GM12864 (cell line): Measurements from ENCODE around the gene PFDN1.

ENCODE experiments used
- DNase-seq: peaks from one replicate; pipeline ENCODE4 v3.0.0-alpha.2; 2011; ENCODE audit warnings: low read depth
- H3K4me3 ChIP-seq: 2 replicates; pipeline ENCODE4 v1.5.1; 2011; ENCODE audit warnings: mild to moderate bottlenecking, low read depth, low read length, control low read depth
- TF ChIP-seq, protein P1 (sequence below): IDR thresholded peaks from 2 replicates; pipeline ENCODE4 v1.5.1; 2011; ENCODE audit warnings: low read depth, mild to moderate bottlenecking, moderate library complexity, low read length, control low read depth, inconsistent platforms; ENCODE audit errors: missing control alignments

Gene PFDN1

DNA sequence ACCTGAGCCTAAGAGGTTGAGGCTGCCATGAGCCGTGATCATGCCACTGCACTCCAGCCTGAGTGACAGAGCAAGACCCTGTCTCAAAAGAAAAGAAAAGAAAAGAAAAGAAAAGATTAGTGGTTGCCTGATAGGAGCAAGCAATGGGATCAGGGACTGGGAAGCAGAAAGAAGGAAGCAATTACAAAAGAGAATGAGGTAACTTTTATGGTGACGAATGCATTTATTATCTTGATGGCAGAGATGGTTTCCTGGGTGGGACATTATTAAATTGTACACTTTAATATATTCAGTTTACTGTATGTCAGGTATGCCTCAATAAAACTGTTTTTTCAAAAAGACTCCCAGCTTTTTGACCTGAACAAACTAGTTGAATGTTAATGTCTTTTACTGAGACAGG lies 7.5 kb upstream of the PFDN1 start:
- H3K4me3 ChIP-seq = no peak overlapping the region
- TF ChIP-seq, protein P1, sequence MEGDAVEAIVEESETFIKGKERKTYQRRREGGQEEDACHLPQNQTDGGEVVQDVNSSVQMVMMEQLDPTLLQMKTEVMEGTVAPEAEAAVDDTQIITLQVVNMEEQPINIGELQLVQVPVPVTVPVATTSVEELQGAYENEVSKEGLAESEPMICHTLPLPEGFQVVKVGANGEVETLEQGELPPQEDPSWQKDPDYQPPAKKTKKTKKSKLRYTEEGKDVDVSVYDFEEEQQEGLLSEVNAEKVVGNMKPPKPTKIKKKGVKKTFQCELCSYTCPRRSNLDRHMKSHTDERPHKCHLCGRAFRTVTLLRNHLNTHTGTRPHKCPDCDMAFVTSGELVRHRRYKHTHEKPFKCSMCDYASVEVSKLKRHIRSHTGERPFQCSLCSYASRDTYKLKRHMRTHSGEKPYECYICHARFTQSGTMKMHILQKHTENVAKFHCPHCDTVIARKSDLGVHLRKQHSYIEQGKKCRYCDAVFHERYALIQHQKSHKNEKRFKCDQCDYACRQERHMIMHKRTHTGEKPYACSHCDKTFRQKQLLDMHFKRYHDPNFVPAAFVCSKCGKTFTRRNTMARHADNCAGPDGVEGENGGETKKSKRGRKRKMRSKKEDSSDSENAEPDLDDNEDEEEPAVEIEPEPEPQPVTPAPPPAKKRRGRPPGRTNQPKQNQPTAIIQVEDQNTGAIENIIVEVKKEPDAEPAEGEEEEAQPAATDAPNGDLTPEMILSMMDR = no peak
- no peak for DNase-seq

DNA sequence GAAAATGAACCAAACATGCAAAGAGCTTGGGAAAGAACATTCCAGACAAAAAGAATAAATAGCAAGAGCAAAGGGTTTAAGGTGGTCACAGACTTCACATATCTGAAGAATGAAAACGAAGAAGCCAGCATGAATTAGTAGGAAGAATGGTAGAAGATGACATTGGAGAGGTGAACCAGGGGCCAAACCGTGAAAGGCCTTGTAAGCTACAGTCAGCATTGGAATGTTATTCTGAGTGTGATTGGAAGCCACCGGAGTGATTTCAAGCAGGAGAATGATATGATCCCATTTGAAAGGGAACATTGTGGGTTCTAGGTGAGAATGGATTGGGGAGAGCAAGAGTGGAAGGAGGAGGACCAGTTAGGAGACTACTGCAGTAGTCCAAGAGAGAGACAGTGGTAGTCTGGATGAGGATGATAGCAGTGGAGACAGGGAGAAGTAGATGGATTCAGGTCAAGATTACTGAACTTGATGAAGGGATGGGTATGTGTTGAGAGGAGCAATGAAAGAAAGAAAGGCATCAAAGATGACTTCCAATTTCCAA lies 6.9 kb upstream of the PFDN1 start:
- H3K4me3 ChIP-seq = no peak overlapping the region
- DNase-seq = no peak
- TF ChIP-seq, protein P1 = no peak

DNA sequence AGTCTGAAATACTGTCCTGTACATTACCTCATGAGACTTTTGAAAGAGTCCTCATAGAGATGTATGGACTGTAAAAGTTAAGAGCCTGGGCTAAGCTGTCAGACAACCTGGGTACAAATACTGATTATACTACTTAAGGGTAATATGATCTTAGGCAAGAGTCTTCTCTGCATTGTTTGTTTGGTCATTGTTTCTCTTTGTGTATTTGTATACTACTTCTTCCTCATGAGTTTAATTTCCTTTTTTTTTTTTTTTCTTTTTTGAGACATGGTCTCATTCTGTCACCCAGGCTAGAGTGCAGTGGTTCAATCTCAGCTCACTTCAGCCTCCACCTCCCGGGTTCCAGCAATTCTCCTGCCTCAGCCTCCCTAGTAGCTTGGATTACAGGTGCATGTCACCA lies 2.6 kb upstream of the PFDN1 start:
- no peak overlapping the region for H3K4me3 ChIP-seq
- TF ChIP-seq, protein P1 = no peak

DNA sequence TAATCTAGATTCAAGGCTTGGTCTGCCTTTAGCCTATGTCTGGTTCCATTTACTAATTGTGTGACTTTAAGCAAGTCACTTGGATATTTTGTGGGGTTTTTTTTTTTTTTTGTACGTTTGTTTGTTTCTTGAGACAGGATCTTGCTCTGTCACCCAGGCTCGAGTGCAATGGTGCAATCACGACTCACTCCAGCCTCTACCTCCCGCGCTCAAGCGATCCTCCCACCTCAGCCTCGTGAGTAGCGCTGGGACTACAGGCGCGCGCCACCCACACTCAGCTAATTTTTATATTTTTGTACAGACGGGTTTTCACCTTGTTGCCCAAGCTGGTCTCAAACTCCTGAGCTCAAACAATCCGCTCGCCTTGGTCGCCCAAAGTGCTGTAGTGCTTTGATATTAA lies 1.1 kb upstream of the PFDN1 start:
- no peak for DNase-seq
- TF ChIP-seq, protein P1 = no peak
- H3K4me3 ChIP-seq = no peak overlapping the region

More for the DNA sequence above, 2.6 kb upstream of the PFDN1 start:
- no peak for DNase-seq

DNA sequence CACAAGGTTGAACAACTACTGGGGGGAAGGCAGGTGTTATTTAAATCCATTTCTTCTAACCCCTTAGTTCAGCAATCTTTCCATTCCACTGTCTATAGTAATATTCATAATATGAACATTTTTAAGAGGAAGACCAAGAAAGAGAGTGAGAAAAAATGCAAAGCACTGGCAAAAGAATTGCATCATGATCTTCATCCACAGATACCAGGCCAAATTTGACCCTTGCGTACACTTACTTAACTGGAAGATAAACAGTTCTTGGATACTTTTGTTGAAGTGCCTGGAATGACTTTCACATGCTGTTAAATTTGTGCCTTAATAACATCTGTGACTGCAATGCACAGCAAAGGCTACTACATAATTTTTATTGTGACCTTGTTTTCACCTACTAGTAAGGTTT lies 1.8 kb downstream of the PFDN1 start:
- TF ChIP-seq, protein P1 = no peak
- no peak for DNase-seq
- H3K4me3 ChIP-seq = no peak overlapping the region

DNA sequence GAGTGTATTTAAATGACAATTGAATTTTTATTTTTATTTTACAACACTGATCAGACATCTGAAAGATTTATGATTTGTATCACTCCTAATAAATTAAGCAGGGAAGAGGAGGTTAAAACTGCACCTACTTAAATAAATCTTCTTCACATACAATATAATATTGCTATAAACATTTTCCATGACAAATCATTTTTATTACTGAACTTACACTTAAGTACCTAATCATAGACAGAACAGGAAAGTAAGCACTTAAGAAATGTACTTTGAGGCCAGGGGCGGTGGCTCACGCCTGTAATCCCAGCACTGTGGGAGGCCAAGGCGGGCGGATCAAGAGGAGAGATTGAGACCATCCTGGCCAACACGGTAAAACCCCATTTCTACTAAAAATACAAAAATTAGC lies 3.8 kb downstream of the PFDN1 start:
- H3K4me3 ChIP-seq = no peak overlapping the region
- TF ChIP-seq, protein P1 = no peak
- no peak for DNase-seq

DNA sequence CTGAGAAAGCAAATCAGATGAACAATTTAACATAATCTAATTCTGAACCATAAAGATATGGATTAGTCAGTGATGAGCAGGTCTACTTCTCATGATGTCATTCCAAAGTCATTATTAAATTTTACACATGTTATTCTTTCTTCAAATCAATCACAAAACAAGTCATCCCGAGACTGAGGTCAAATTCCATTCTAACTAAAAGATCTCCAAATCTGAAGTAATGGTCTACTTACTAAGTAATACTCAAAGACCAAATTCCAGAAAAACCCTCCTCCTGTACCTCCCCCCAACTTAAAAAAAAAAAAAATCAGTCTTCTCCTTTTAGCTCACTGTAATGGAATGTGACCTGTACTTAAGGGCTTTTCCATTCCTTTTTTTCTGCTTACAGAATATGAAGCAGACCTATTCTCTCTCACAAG lies 4.7 kb downstream of the PFDN1 start:
- DNase-seq = no peak
- TF ChIP-seq, protein P1 = no peak
- H3K4me3 ChIP-seq = no peak overlapping the region
